Trophoblast cell (in vitro differentiated cells and primary cell): ENCODE measurements around the gene BEST2. TPM values are rescaled to one million over a fixed set of nuclear protein-coding genes. Genes with fewer than 3 reads are reported as not detected.

Experiments used
- DNase-seq, 2 donors: peaks; one replicate each; pipeline ENCODE4 v3.0.0-alpha.2; 2016
- H2AFZ ChIP-seq: 2 replicates; pipeline ENCODE4 v1.6.1; 2013; ENCODE audit warnings: low read length, moderate library complexity, mild to moderate bottlenecking; ENCODE audit not compliant: insufficient read depth, poor library complexity
- H2AK5ac ChIP-seq: 2 replicates; pipeline ENCODE4 v1.6.1; 2013; ENCODE audit warnings: mild to moderate bottlenecking, low read length
- H2BK120ac ChIP-seq: 2 replicates; pipeline ENCODE4 v1.6.1; 2013; ENCODE audit warnings: low read length, mild to moderate bottlenecking, moderate library complexity; ENCODE audit not compliant: insufficient read depth, poor library complexity
- H2BK12ac ChIP-seq: 2 replicates; pipeline ENCODE4 v1.6.1; 2013; ENCODE audit warnings: mild to moderate bottlenecking, low read length, moderate library complexity
- H2BK5ac ChIP-seq: 2 replicates; pipeline ENCODE4 v1.6.1; 2013; ENCODE audit warnings: low read length, low read depth, moderate library complexity, mild to moderate bottlenecking; ENCODE audit not compliant: poor library complexity
- H3K14ac ChIP-seq: 2 replicates; pipeline ENCODE4 v1.6.1; 2013; ENCODE audit warnings: mild to moderate bottlenecking, low read length
- H3K18ac ChIP-seq: 2 replicates; pipeline ENCODE4 v1.6.1; 2013; ENCODE audit warnings: mild to moderate bottlenecking, low read length
- H3K23ac ChIP-seq: 2 replicates; pipeline ENCODE4 v1.6.1; 2013; ENCODE audit warnings: low read length
- H3K27ac ChIP-seq: 2 replicates; pipeline ENCODE4 v1.5.1; 2013; ENCODE audit warnings: low read depth, mild to moderate bottlenecking, inconsistent platforms, low read length, moderate library complexity
- H3K27me3 ChIP-seq: 2 replicates; pipeline ENCODE4 v1.6.1; 2013; ENCODE audit warnings: inconsistent platforms, mild to moderate bottlenecking, low read length, moderate library complexity; ENCODE audit not compliant: insufficient read depth
- H3K36me3 ChIP-seq, 2 experiments: 1 replicate in 1 of 2; 2 replicates in 1 of 2; pipeline ENCODE4 v1.6.1; 2013; ENCODE audit warnings: low read length in 2 of 2, mild to moderate bottlenecking in 2 of 2, moderate library complexity in 1 of 2; ENCODE audit not compliant: insufficient read depth in 2 of 2, control insufficient read depth in 1 of 2
- H3K4ac ChIP-seq: 2 replicates; pipeline ENCODE4 v1.6.1; 2013; ENCODE audit warnings: low read depth, mild to moderate bottlenecking, low read length, moderate library complexity
- H3K4me1 ChIP-seq, 2 experiments: 1 replicate in 1 of 2; 2 replicates in 1 of 2; pipeline ENCODE4 v1.6.1; 2013; ENCODE audit warnings: low read length in 2 of 2, mild to moderate bottlenecking in 2 of 2, moderate library complexity in 1 of 2; ENCODE audit not compliant: insufficient read depth in 2 of 2, control insufficient read depth in 1 of 2
- H3K4me2 ChIP-seq: 2 replicates; pipeline ENCODE4 v1.6.1; 2013; ENCODE audit warnings: inconsistent platforms, mild to moderate bottlenecking, low read length, moderate library complexity
- H3K4me3 ChIP-seq: 2 replicates; pipeline ENCODE4 v1.5.1; 2013; ENCODE audit warnings: mild to moderate bottlenecking, low read depth, low read length, inconsistent platforms
- H3K79me1 ChIP-seq: one replicate; pipeline ENCODE4 v1.6.1; 2013; ENCODE audit warnings: low read length
- H3K79me2 ChIP-seq: 2 replicates; pipeline ENCODE4 v1.6.1; 2013; ENCODE audit warnings: low read length, mild to moderate bottlenecking; ENCODE audit not compliant: control insufficient read depth, insufficient read depth, poor library complexity
- H3K9ac ChIP-seq: 2 replicates; pipeline ENCODE4 v1.6.1; 2013; ENCODE audit warnings: mild to moderate bottlenecking, low read length
- H3K9me3 ChIP-seq: 2 replicates; pipeline ENCODE4 v1.6.1; 2013; ENCODE audit warnings: low read depth, mild to moderate bottlenecking, control low read depth, inconsistent platforms, low read length; ENCODE audit not compliant: insufficient read depth
- H4K12ac ChIP-seq: 2 replicates; pipeline ENCODE4 v1.6.1; 2013; ENCODE audit warnings: low read depth, mild to moderate bottlenecking, low read length, moderate library complexity
- H4K8ac ChIP-seq: 2 replicates; pipeline ENCODE4 v1.6.1; 2013; ENCODE audit warnings: low read depth, mild to moderate bottlenecking, low read length, moderate library complexity
- H4K91ac ChIP-seq: one replicate; pipeline ENCODE4 v1.6.1; 2013; ENCODE audit warnings: low read depth, mild to moderate bottlenecking, low read length, moderate library complexity
- WGBS: extraction: QIAGEN DNeasy Blood & Tissue Kit; methylation state at CpG from one replicate; pipeline ENCODE4 v1.1.7; 2013; ENCODE audit warnings: missing lambda C conversion rate; ENCODE audit not compliant: insufficient read length, insufficient coverage; ENCODE audit errors: extremely low coverage; 5-methylcytosine and 5-hydroxymethylcytosine counted together
- polyA plus RNA-seq: library from polyadenylated mRNA; stranded (reverse); fragments of 200-250 nt; gene quantifications from 2 replicates; pipeline ENCODE4 v1.2.3, GENCODE V29; 2013

BEST2 gene
- 0.01 and 0.04 TPM in 2 replicates for polyA plus RNA-seq

DNA sequence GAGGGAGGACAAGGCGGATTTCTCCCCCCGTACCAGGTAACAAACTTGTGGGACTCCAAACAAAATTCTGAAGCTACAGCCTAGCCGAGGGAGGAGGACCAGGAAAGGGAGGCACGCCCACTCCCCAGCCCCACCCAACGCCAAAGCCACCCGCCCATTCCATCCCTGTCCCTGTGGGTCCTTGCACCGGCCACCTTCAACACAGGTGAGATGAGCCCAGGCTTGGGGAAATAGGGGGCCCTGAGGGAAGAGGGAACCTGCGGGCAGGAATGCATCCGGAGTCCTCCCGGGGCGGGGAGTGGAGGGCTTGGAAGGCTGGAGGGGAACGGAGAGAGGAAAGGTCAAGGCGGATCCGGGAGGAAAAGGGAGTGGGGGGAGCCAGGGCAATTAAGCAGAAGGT lies at the start of gene BEST2:
Gene BEST2, plus strand, starts transcription at position 157 of the 400 bp plus-strand sequence. CDS start 802 bp downstream, outside the sequence.
- no peaks in the 10 kb centered on the region for H3K79me1 ChIP-seq
- no peak within 1 kb of the TSS for H3K23ac ChIP-seq
- no peak within 1 kb of the TSS for H4K8ac ChIP-seq
- H3K27ac ChIP-seq, result no peak within 1 kb of the TSS
- no peak within 1 kb of the TSS for H3K9ac ChIP-seq
- H2BK120ac ChIP-seq, result no peak within 1 kb of the TSS
- WGBS, result no CpG with 5 or more reads among the region's 14 CpGs
- no peak within 1 kb of the TSS for H4K91ac ChIP-seq
- no peak within 1 kb of the TSS for H3K4me3 ChIP-seq
- H3K14ac ChIP-seq, result no peak within 1 kb of the TSS
- H2AK5ac ChIP-seq, result no peak within 1 kb of the TSS
- no peak within 1 kb of the TSS for H2AFZ ChIP-seq
- peaks cover 10% of the 10 kb centered on the region for H3K9me3 ChIP-seq
- no peak within 1 kb of the TSS for H2BK5ac ChIP-seq
- DNase-seq, result peak; percentile 54 to 66
- H2BK12ac ChIP-seq, result no peak within 1 kb of the TSS
- H3K18ac ChIP-seq, result no peak within 1 kb of the TSS
- H3K27me3 ChIP-seq, result no peaks in the 10 kb centered on the region
- H3K4ac ChIP-seq, result no peak within 1 kb of the TSS
- no peak within 1 kb of the TSS for H3K4me2 ChIP-seq
- no peaks in the 10 kb centered on the region for H3K4me1 ChIP-seq
- H3K79me2 ChIP-seq, result no peaks in the 10 kb centered on the region
- no peak within 1 kb of the TSS for H4K12ac ChIP-seq
- H3K36me3 ChIP-seq, result peaks cover 13% of the 10 kb centered on the region in 2 experiments

DNA sequence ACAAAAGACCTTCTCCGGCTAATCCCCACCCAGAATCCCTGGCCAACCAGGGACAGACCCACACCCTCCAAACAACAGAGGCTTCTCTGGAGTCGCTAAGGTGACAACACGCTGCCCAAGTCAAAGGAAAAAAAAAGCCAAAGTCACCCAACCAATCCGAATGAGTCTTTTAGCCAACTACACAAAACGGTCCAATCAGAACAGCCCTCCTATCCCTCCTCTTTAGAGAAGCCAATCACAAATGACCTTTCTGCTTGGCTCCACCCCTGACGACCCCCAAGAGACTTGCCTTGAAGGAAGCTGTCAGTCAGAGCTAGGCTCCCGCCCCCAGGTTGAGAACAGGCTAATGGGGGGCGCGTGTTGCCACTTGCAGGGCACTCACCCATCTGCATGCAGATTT lies 48.5 kb upstream of the BEST2 start:
- Histone ChIP-seq H2AK5ac (no peak overlapping the region), H3K36me3 (peaks cover 76 to 84% of the 10 kb centered on the region in 2 experiments), H2BK5ac (no peak overlapping the region), H3K4ac (no peak overlapping the region), H3K9me3 (no peaks in the 10 kb centered on the region), H3K4me1 (no peaks in the 10 kb centered on the region), H2BK120ac (no peak overlapping the region), H3K9ac (no peak overlapping the region), H3K14ac (no peak overlapping the region), H3K23ac (no peak overlapping the region), H3K18ac (peak overlapping the region; percentile 46), H3K27me3 (no peaks in the 10 kb centered on the region), H3K4me2 (no peak overlapping the region), H3K79me1 (no peaks in the 10 kb centered on the region), H3K79me2 (no peaks in the 10 kb centered on the region), H3K4me3 (no peak overlapping the region), H4K12ac (no peak overlapping the region), H2BK12ac (no peak overlapping the region), H4K91ac (no peak overlapping the region), H4K8ac (no peak overlapping the region), H3K27ac (no peak overlapping the region), H2AFZ (no peak overlapping the region)
- DNase-seq, result peak in 1 of 2 donors; percentile 18
- WGBS, result no CpG with 5 or more reads among the region's 9 CpGs

DNA sequence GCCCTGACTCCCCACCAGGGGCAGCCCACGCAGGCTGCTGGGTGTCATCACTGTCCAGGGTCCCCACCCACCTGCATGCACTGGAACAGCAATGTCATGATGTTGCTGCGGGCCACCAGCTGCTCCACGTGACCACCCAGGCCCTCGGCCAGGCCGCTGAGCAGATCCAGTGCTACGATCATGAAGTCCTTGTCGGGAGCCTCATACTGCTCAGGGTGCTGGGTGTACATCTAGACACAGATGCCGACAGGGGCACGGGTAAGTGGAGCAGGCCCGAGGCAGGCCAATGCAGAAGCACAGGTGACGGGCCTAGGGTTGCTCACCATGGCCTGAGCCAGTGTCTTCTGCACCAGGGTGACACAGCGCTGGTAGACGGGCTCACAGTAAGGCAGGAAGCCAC lies 46.4 kb upstream of the BEST2 start:
- no peak overlapping the region for H4K8ac ChIP-seq
- no peak overlapping the region for H3K9ac ChIP-seq
- no CpG with 5 or more reads among the region's 13 CpGs for WGBS
- H3K9me3 ChIP-seq, result no peaks in the 10 kb centered on the region
- H3K36me3 ChIP-seq, result peaks cover 81 to 85% of the 10 kb centered on the region in 2 experiments
- no peak overlapping the region for H4K12ac ChIP-seq
- no peak overlapping the region for H3K23ac ChIP-seq
- no peak overlapping the region for H2AFZ ChIP-seq
- H3K18ac ChIP-seq, result no peak overlapping the region
- H2BK12ac ChIP-seq, result no peak overlapping the region
- no peak overlapping the region for H3K27ac ChIP-seq
- H3K79me1 ChIP-seq, result no peaks in the 10 kb centered on the region
- H3K4ac ChIP-seq, result no peak overlapping the region
- H4K91ac ChIP-seq, result no peak overlapping the region
- no peak overlapping the region for H2BK120ac ChIP-seq
- no peak for DNase-seq
- no peak overlapping the region for H2BK5ac ChIP-seq
- no peak overlapping the region for H3K14ac ChIP-seq
- no peaks in the 10 kb centered on the region for H3K4me1 ChIP-seq
- H3K79me2 ChIP-seq, result no peaks in the 10 kb centered on the region
- no peak overlapping the region for H2AK5ac ChIP-seq
- H3K27me3 ChIP-seq, result no peaks in the 10 kb centered on the region
- H3K4me2 ChIP-seq, result no peak overlapping the region
- no peak overlapping the region for H3K4me3 ChIP-seq

DNA sequence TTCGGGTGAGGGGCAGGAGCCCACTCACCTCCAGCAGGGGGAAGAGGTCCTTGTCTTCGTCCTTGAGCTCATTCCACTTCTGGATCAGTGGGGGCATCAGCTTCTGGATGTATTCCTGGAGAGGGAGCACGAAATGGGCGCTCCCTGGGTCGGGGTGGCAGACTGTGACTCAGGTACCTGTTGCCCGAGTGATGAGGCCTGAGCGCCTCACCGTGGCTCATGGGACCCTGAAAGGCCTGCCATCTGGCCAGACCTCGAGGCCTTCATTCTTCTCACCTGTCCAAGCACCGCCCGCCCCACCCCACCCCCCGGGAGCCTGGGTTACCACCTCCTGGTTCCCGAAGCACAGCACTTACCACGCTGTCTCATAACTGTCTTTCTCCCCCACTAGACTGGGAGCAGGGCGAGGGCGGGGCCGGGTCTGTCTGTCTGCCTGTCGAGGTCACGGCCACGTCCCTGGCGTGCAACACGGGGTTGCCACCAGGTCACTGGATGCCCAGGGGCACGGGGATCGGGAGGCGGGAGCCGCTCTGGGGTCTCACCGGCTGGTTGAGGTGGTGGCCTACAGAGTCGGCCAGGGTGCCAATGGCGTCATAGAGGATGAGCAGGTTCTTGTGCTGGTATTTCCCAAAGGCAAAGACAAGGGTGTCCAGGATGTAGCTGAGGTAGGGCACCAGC lies 45.8 kb upstream of the BEST2 start:
- Histone ChIP-seq H3K36me3 (peaks cover 81 to 84% of the 10 kb centered on the region in 2 experiments), H3K27ac (no peak overlapping the region), H4K91ac (no peak overlapping the region), H3K4me2 (no peak overlapping the region), H3K18ac (no peak overlapping the region), H4K8ac (no peak overlapping the region), H3K14ac (no peak overlapping the region), H4K12ac (no peak overlapping the region), H3K23ac (no peak overlapping the region), H3K27me3 (no peaks in the 10 kb centered on the region), H3K4ac (no peak overlapping the region), H2AK5ac (no peak overlapping the region), H2BK120ac (no peak overlapping the region), H2BK12ac (no peak overlapping the region), H3K79me2 (no peaks in the 10 kb centered on the region), H3K4me3 (no peak overlapping the region), H3K9ac (no peak overlapping the region), H2AFZ (no peak overlapping the region), H2BK5ac (no peak overlapping the region), H3K4me1 (no peaks in the 10 kb centered on the region), H3K79me1 (no peaks in the 10 kb centered on the region), H3K9me3 (no peaks in the 10 kb centered on the region)
- DNase-seq, result no peak
- no CpG with 5 or more reads among the region's 29 CpGs for WGBS
